GM21367 (cell line): ENCODE data around the gene ALDH1A3.

Source experiments
- ATAC-seq: cut with Tn5 transposase; IDR thresholded peaks from one replicate; pipeline ENCODE4 v1.9.1; 2021; ENCODE audit not compliant: unreplicated experiment

ALDH1A3 gene

GRCh38 chr15:100880897-100881242, 1.2 kb downstream of the ALDH1A3 start:
- ATAC-seq: no peak

- no peak for ATAC-seq
Measured at GRCh38 chr15:100881573-100882336, 2.1 kb downstream of the ALDH1A3 start.

GRCh38 chr15:100885116-100885515, 5.5 kb downstream of the ALDH1A3 start:
- ATAC-seq: no peak

- no peak for ATAC-seq
Measured at GRCh38 chr15:100885811-100886210, 6.2 kb downstream of the ALDH1A3 start.

- no peak for ATAC-seq
Measured at GRCh38 chr15:100887211-100887913, 7.7 kb downstream of the ALDH1A3 start.

- ATAC-seq: no peak
Measured at GRCh38 chr15:100889385-100890050, 9.9 kb downstream of the ALDH1A3 start.

- no peak for ATAC-seq
Measured at GRCh38 chr15:100890051-100890720, 10.6 kb downstream of the ALDH1A3 start.

- ATAC-seq: no peak
Measured at GRCh38 chr15:100890850-100891249, 11.2 kb downstream of the ALDH1A3 start.

GRCh38 chr15:100891307-100892012, 11.8 kb downstream of the ALDH1A3 start:
- ATAC-seq: no peak

- ATAC-seq: no peak
Measured at GRCh38 chr15:100892013-100892355, 12.4 kb downstream of the ALDH1A3 start.

- no peak for ATAC-seq
Measured at GRCh38 chr15:100893261-100893963, 13.8 kb downstream of the ALDH1A3 start.

GRCh38 chr15:100893964-100894295, 14.3 kb downstream of the ALDH1A3 start:
- ATAC-seq: no peak

GRCh38 chr15:100895721-100896120, 16.1 kb downstream of the ALDH1A3 start:
- ATAC-seq: no peak

- ATAC-seq: no peak
Measured at GRCh38 chr15:100897221-100898151, 17.9 kb downstream of the ALDH1A3 start.

- no peak for ATAC-seq
Measured at GRCh38 chr15:100898152-100898490, 18.5 kb downstream of the ALDH1A3 start.

GRCh38 chr15:100898661-100899462, 19.2 kb downstream of the ALDH1A3 start:
- ATAC-seq: no peak

GRCh38 chr15:100899601-100900000, 20.0 kb downstream of the ALDH1A3 start:
- ATAC-seq: no peak

- ATAC-seq: no peak
Measured at GRCh38 chr15:100900136-100900794, 20.6 kb downstream of the ALDH1A3 start.
